Muscle layer of colon (tissue), 2 donors: ENCODE data around the gene TTC9B.

ENCODE experiments used
- H3K27ac ChIP-seq: one replicate; pipeline ENCODE4 v1.7.0; 2013; ENCODE audit warnings: low read depth, mild to moderate bottlenecking, low read length, moderate library complexity
- H3K27me3 ChIP-seq, 2 donors: one replicate each; pipeline ENCODE4 v1.7.0; 2013; ENCODE audit warnings: low read length in 2 of 2, mild to moderate bottlenecking in 2 of 2; ENCODE audit not compliant: insufficient read depth in 2 of 2, control insufficient read depth in 1 of 2
- H3K36me3 ChIP-seq: one replicate; pipeline ENCODE4 v1.7.0; 2013; ENCODE audit warnings: mild to moderate bottlenecking, low read length; ENCODE audit not compliant: insufficient read depth
- H3K4me1 ChIP-seq: one replicate; pipeline ENCODE4 v1.7.0; 2013; ENCODE audit warnings: mild to moderate bottlenecking, low read length; ENCODE audit not compliant: insufficient read depth
- H3K4me3 ChIP-seq, 2 donors: one replicate each; pipeline ENCODE4 v1.7.0; 2013; ENCODE audit warnings: low read length in 2 of 2, low read depth in 1 of 2, mild to moderate bottlenecking in 1 of 2, moderate library complexity in 1 of 2
- H3K9ac ChIP-seq: one replicate; pipeline ENCODE4 v1.7.0; 2013; ENCODE audit warnings: low read length
- H3K9me3 ChIP-seq: one replicate; pipeline ENCODE4 v1.7.0; 2013; ENCODE audit warnings: mild to moderate bottlenecking, low read length
- donor health status: abdominal sarcoma.
- donor health status: Adenocarcinoma of cecum.

The TTC9B gene

GRCh38 chr19:40200341-40201099, 17.7 kb downstream of the TTC9B start:
- Histone ChIP-seq H3K9ac (no peak overlapping the region), H3K36me3 (peaks cover 16% of the 10 kb centered on the region), H3K9me3 (no peaks in the 10 kb centered on the region), H3K4me3 (no peak overlapping the region), H3K27ac (no peak overlapping the region), H3K4me1 (no peaks in the 10 kb centered on the region), H3K27me3 (no peaks in the 10 kb centered on the region)

GRCh38 chr19:40198272-40198990, 19.8 kb downstream of the TTC9B start:
- H3K36me3 ChIP-seq, result peaks cover 7% of the 10 kb centered on the region
- H3K4me3 ChIP-seq, result no peak overlapping the region
- H3K27me3 ChIP-seq, result no peaks in the 10 kb centered on the region
- H3K9ac ChIP-seq, result no peak overlapping the region
- no peak overlapping the region for H3K27ac ChIP-seq
- H3K9me3 ChIP-seq, result no peaks in the 10 kb centered on the region
- H3K4me1 ChIP-seq, result no peaks in the 10 kb centered on the region

- H3K27me3 ChIP-seq, result no peaks in the 10 kb centered on the region
- peaks cover 12% of the 10 kb centered on the region for H3K4me1 ChIP-seq
- no peak overlapping the region for H3K4me3 ChIP-seq
- no peaks in the 10 kb centered on the region for H3K36me3 ChIP-seq
- H3K9ac ChIP-seq, result no peak overlapping the region
- H3K9me3 ChIP-seq, result no peaks in the 10 kb centered on the region
- no peak overlapping the region for H3K27ac ChIP-seq
Measured at GRCh38 chr19:40193587-40193849, 24.7 kb downstream of the TTC9B start.

- Histone ChIP-seq H3K9ac (no peak overlapping the region), H3K4me3 (peak overlapping the region in 1 of 2 donors; percentile 55), H3K27ac (no peak overlapping the region)
Measured at GRCh38 chr19:40192758-40193586, 25.2 kb downstream of the TTC9B start.

GRCh38 chr19:40191836-40192646, 26.1 kb downstream of the TTC9B start:
- Histone ChIP-seq H3K36me3 (no peaks in the 10 kb centered on the region), H3K27ac (no peak overlapping the region), H3K9ac (no peak overlapping the region), H3K27me3 (no peaks in the 10 kb centered on the region), H3K9me3 (no peaks in the 10 kb centered on the region), H3K4me1 (peaks cover 12% of the 10 kb centered on the region), H3K4me3 (peak overlapping the region; percentile 40 to 55)

More at GRCh38 chr19:40192758-40193586, 25.2 kb downstream of the TTC9B start:
- Histone ChIP-seq H3K27me3 (no peaks in the 10 kb centered on the region), H3K9me3 (no peaks in the 10 kb centered on the region), H3K4me1 (peaks cover 12% of the 10 kb centered on the region), H3K36me3 (no peaks in the 10 kb centered on the region)

- peak within 1 kb of the TSS; percentile 80 to 88 for H3K4me3 ChIP-seq
- H3K36me3 ChIP-seq, result no peaks in the 10 kb centered on the region
- H3K27ac ChIP-seq, result peak within 1 kb of the TSS; percentile 98
- peaks cover 12% of the 10 kb centered on the region for H3K4me1 ChIP-seq
- H3K9me3 ChIP-seq, result no peaks in the 10 kb centered on the region
- no peaks in the 10 kb centered on the region for H3K27me3 ChIP-seq
- H3K9ac ChIP-seq, result peak within 1 kb of the TSS; percentile 39
Measured at GRCh38 chr19:40190891-40191835, 27.0 kb downstream of the TTC9B start, which contains the start of gene MAP3K10. Gene MAP3K10, plus strand, starts transcription at chr19:40191426. Its CDS starts 606 bp downstream, at chr19:40192032.

GRCh38 chr19:40184273-40184672, 33.9 kb downstream of the TTC9B start:
- Histone ChIP-seq H3K4me3 (no peak overlapping the region), H3K36me3 (no peaks in the 10 kb centered on the region), H3K27me3 (no peaks in the 10 kb centered on the region), H3K9ac (no peak overlapping the region), H3K27ac (no peak overlapping the region), H3K9me3 (no peaks in the 10 kb centered on the region), H3K4me1 (no peaks in the 10 kb centered on the region)

- Histone ChIP-seq H3K4me3 (no peak overlapping the region), H3K4me1 (no peaks in the 10 kb centered on the region), H3K9me3 (no peaks in the 10 kb centered on the region), H3K27me3 (no peaks in the 10 kb centered on the region), H3K27ac (no peak overlapping the region), H3K36me3 (no peaks in the 10 kb centered on the region), H3K9ac (no peak overlapping the region)
Measured at GRCh38 chr19:40178756-40179155, 39.4 kb downstream of the TTC9B start.

GRCh38 chr19:40177286-40178070, 40.7 kb downstream of the TTC9B start:
- Histone ChIP-seq H3K4me1 (no peaks in the 10 kb centered on the region), H3K9me3 (no peaks in the 10 kb centered on the region), H3K27me3 (no peaks in the 10 kb centered on the region), H3K27ac (no peak overlapping the region), H3K4me3 (no peak overlapping the region), H3K9ac (no peak overlapping the region), H3K36me3 (no peaks in the 10 kb centered on the region)

- H3K9ac ChIP-seq, result no peak overlapping the region
- no peaks in the 10 kb centered on the region for H3K9me3 ChIP-seq
- no peak overlapping the region for H3K4me3 ChIP-seq
- no peaks in the 10 kb centered on the region for H3K36me3 ChIP-seq
- no peaks in the 10 kb centered on the region for H3K27me3 ChIP-seq
- no peak overlapping the region for H3K27ac ChIP-seq
- H3K4me1 ChIP-seq, result no peaks in the 10 kb centered on the region
Measured at GRCh38 chr19:40175820-40176219, 42.4 kb downstream of the TTC9B start.
